ENCODE measurements around the gene PDE6H. TPM values are rescaled to one million over a fixed set of nuclear protein-coding genes. Genes with fewer than 3 reads are reported as not detected.

Gene PDE6H
- total RNA-seq, 4 donors from 2014 or later = not detected

DNA sequence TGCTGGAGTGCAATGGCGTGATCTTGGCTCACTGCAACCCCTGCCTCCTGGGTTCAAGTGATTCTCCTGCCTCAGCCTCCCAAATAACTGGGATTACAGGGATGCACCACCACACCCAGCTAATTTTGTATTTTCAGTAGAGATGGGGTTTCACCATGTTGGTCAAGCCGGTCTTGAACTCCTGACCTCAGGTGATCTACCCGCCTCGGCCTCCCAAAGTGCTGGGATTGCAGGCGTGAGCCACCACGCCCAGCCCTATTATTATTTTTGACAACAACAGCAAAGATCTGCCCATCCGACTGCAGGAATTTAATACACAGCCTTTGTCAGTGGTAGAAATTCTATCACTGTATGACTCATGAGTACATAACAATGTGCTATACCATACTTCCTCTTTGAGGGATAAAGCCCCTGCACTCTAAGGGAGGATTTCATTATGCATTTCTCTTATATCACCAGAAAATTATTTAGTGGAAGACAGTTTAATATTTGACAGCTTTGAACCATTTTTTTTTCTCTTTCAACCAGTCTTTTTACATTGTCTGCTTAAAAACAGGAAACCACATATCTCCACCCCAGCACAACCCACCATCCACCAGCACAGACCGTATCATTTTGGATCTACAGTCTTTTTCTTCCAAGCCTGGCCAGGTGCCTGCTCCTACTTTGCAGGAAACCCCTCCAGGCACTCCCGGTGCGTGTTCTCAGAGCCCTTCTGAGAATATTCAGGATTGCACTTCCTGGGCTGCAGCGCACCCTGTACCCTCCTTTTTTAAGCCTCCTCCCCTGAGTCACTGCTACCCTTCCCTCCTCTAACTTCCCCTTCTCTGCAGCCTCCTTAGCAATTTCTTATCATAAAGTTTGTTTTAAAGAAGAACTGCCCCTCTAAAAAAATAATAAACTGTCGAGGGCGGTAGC is 12.0 kb upstream of the PDE6H start:
- 55 to 67% methylated on average over 5 to 13 of the region's 13 CpGs for WGBS, 2 donors (ENCODE audit: low coverage in 1 of 2)
- peak overlapping the region; percentile 31 to 42 for H3K4me3 ChIP-seq
- H3K36me3 ChIP-seq = no peaks in the 10 kb centered on the region
- TF ChIP-seq EP300 (IDR thresholded peaks at IDR 0.05) (no peak), POLR2AphosphoS5 (IDR thresholded peaks at IDR 0.05) (no peak), CTCF (IDR thresholded peaks at IDR 0.05) (no peak), POLR2A (IDR thresholded peaks at IDR 0.05) (no peak)
- peaks cover 0 to 31% (median 3%) of the 10 kb centered on the region in 3 donors for H3K4me1 ChIP-seq
- H3K27ac ChIP-seq = peak overlapping the region in 3 of 4 donors; percentile 64 to 77 (median 75)
- no peaks in the 10 kb centered on the region for H3K27me3 ChIP-seq
- no peaks in the 10 kb centered on the region for H3K9me3 ChIP-seq
- ATAC-seq = peak; percentile 48

- WGBS, 2 donors (ENCODE audit: low coverage in 1 of 2) = 34 to 51% methylated on average over 13 to 14 of the region's 14 CpGs
- peak within 1 kb of the TSS; percentile 31 to 42 for H3K4me3 ChIP-seq
- ATAC-seq = peak; percentile 34
- TF ChIP-seq POLR2AphosphoS5 (IDR thresholded peaks at IDR 0.05) = no peak
- no peak for TF ChIP-seq EP300 (IDR thresholded peaks at IDR 0.05)
- TF ChIP-seq CTCF (IDR thresholded peaks at IDR 0.05) = no peak
- TF ChIP-seq POLR2A (IDR thresholded peaks at IDR 0.05) = peak in 1 of 2 donors; percentile 50
- H3K4me1 ChIP-seq = peaks cover 0 to 24% (median 3%) of the 10 kb centered on the region in 3 donors
- no peaks in the 10 kb centered on the region for H3K36me3 ChIP-seq
- H3K27me3 ChIP-seq = no peaks in the 10 kb centered on the region
- H3K27ac ChIP-seq = peak within 1 kb of the TSS; percentile 43 to 77 (median 70)
- no peaks in the 10 kb centered on the region for H3K9me3 ChIP-seq
These were observed 11.2 kb upstream of the PDE6H start, which contains the start of gene ARHGDIB for GRCh38 chr12:14961466-14962152. TSS of gene ARHGDIB (minus strand) at chr12:14961601. CDS start at chr12:14950712, 10,889 bp downstream.

DNA sequence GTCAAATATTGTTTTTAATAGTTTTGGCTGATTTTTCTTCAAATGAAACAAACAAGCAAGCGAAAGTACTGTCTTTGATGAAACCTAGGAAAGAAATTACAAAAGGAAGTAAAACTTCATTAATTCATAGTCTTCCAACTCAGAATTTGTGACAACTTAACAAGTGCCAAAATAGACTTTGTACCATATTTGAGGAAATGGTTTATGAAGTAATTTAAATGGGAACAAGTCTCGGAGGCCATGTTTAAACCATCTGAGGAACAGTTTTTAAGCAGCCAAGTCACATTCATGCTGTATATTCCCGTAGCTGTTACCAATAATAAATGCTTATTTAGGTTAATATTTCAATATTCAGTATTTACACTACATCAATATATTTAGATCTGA is 10.7 kb upstream of the PDE6H start:
- TF ChIP-seq POLR2AphosphoS5 (IDR thresholded peaks at IDR 0.05) (no peak), CTCF (IDR thresholded peaks at IDR 0.05) (no peak), EP300 (IDR thresholded peaks at IDR 0.05) (no peak), POLR2A (IDR thresholded peaks at IDR 0.05) (no peak)
- Histone ChIP-seq H3K9me3 (no peaks in the 10 kb centered on the region), H3K4me3 (peak overlapping the region in 1 of 2 donors; percentile 42), H3K4me1 (peaks cover 0 to 19% (median 1%) of the 10 kb centered on the region in 3 donors), H3K27me3 (no peaks in the 10 kb centered on the region), H3K27ac (peak overlapping the region; percentile 43 to 77 (median 70)), H3K36me3 (no peaks in the 10 kb centered on the region)
- no peak for ATAC-seq
- WGBS, 2 donors (ENCODE audit: low coverage in 1 of 2) = 87 to 95% methylated on average over 3 of the region's 3 CpGs

GRCh38 chr12:14962797-14963196 is 10.0 kb upstream of the PDE6H start:
- WGBS, 2 donors (ENCODE audit: low coverage in 1 of 2) = 96 to 100% methylated on average over 1 to 3 of the region's 3 CpGs
- peaks cover 0 to 12% (median 0%) of the 10 kb centered on the region in 3 donors for H3K4me1 ChIP-seq
- peak overlapping the region in 1 of 4 donors; percentile 75 for H3K27ac ChIP-seq
- ATAC-seq = no peak
- no peaks in the 10 kb centered on the region for H3K9me3 ChIP-seq
- no peaks in the 10 kb centered on the region for H3K36me3 ChIP-seq
- TF ChIP-seq CTCF (IDR thresholded peaks at IDR 0.05) = no peak
- TF ChIP-seq EP300 (IDR thresholded peaks at IDR 0.05) = no peak
- no peak for TF ChIP-seq POLR2A (IDR thresholded peaks at IDR 0.05)
- TF ChIP-seq POLR2AphosphoS5 (IDR thresholded peaks at IDR 0.05) = no peak
- H3K4me3 ChIP-seq = no peak overlapping the region
- no peaks in the 10 kb centered on the region for H3K27me3 ChIP-seq

All from gastroesophageal sphincter (tissue), 4 donors.